ENCODE measurements around the gene MRPL46. TPM values are rescaled to one million over a fixed set of nuclear protein-coding genes. Genes with fewer than 3 reads are reported as not detected.

Gene MRPL46
- total and polyA plus RNA-seq, 2 of the 13 experiments (the other 11 are each of a cell fraction or from before 2014, with no cell fraction given): 62.9 to 79.2 TPM

DNA sequence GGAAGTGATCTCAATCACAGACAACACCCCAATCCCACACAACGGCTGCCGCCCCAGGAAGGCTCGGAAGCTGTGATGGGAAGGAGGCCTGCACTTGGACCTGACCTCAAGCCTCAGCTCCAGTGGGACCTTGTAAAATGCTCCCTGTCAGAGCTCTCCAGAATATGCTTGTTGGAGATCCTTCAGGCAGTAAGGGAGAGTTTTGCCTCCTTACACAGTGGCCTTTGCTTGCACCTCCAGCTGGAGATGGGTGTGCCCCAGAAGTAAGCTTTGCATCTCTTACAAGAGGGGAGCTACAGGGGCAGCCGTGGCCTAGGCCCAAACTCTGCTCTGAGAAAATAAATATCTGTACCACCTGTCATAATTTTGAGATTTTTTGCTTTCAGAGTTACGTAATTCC, 10.7 kb upstream of the MRPL46 start:
- ATAC-seq (no peak), DNase-seq (ENCODE audit: low spot score) (no peak), FAIRE-seq (no peak)
- H3K9me3 ChIP-seq (ENCODE audit: low read length): no peaks in the 10 kb centered on the region
- intact Hi-C loops (cut with micrococcal nuclease; ENCODE audit: unreplicated experiment): no loop called here
- H3K9ac ChIP-seq (ENCODE audit: insufficient read depth, low read depth, low read length): no peak overlapping the region
- H4K20me1 ChIP-seq (ENCODE audit: insufficient read depth, low read length): no peaks in the 10 kb centered on the region
- TF ChIP-seq ZNF260 (CRISPR knock-in tag; IDR thresholded peaks at IDR 0.05; ENCODE audit: borderline replicate concordance, low read depth) (no peak), CEBPB (IDR thresholded peaks at IDR 0.05; ENCODE audit: borderline replicate concordance, low read depth, low read length) (0 out of 2 replicates have a peak, but pooled peaks have one; percentile 19), MIER3 (CRISPR knock-in tag; IDR thresholded peaks at IDR 0.05; ENCODE audit: borderline replicate concordance) (no peak)
- peaks cover 7 to 24% of the 10 kb centered on the region in 2 experiments for H3K36me3 ChIP-seq (replicated peaks in 1 of 2; ENCODE audit: control insufficient read depth in 1 of 2, insufficient read depth in 2 of 2, low read length in 2 of 2)
- CTCF ChIA-PET (ENCODE audit: low intra/inter-chr PET ratio, low total read pairs): no interaction called here
- WGBS (ENCODE audit: low lambda C conversion rate): 97% methylated on average over 3 of the region's 5 CpGs
- no peaks in the 10 kb centered on the region for H3K79me2 ChIP-seq (ENCODE audit: insufficient read depth, low read length)
- no peak overlapping the region for H3K4me2 ChIP-seq (ENCODE audit: low read depth, low read length)
- H3K27me3 ChIP-seq (ENCODE audit: control insufficient read depth in 1 of 2, insufficient read depth in 2 of 2, low read length in 2 of 2): no peaks in the 10 kb centered on the region
- no peak overlapping the region for H2AFZ ChIP-seq (ENCODE audit: low read length)
- in situ Hi-C loops (cut with HindIII; ENCODE audit: extremely low pct_ligation_motif_present, low pct_unique_long_range_greater_than_20kb): loop anchor here (10.0 kb wide), 1 partner anchor 357 kb away; no protein-coding TSS in a partner anchor
- H3K27ac ChIP-seq (ENCODE audit: extremely low read length, insufficient read depth, low read length): no peak overlapping the region
- no peaks in the 10 kb centered on the region for H3K4me1 ChIP-seq (ENCODE audit: insufficient read depth, low read length)
- no TSS peak for BruUV-seq (replicated peaks)
- POLR2A ChIA-PET: interaction anchor here (4.1 kb wide), 1 partner anchor 11 kb away, joined by 16 read pairs; the partner anchor contains the start of genes MRPL46 and MRPS11
- H3K4me3 ChIP-seq (replicated peaks in 1 of 3; ENCODE audit: insufficient read depth in 1 of 3, low read depth in 2 of 3, low read length in 3 of 3): no peak overlapping the region

DNA sequence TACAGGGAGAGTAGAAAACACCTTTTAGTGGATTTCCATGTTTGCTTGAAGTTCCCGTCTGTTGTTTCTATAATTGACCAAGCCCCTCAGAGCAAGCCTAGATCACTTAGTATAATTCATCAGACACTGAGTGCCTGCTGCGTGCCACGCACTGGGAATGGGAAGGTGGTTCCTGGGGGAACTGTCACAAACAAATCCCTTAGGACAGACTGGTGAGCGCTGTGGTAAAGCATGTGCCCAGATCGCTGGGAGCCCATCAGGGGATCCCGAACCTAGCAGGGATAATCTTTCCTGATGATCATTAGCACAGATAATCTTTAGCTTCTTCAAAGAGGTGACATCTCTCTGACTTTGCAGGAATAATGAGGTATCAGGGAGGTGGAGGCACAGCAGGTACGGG, 9.9 kb upstream of the MRPL46 start:
- Histone ChIP-seq H3K4me2 (ENCODE audit: low read depth, low read length) (no peak overlapping the region), H3K79me2 (ENCODE audit: insufficient read depth, low read length) (no peaks in the 10 kb centered on the region), H4K20me1 (ENCODE audit: insufficient read depth, low read length) (no peaks in the 10 kb centered on the region), H3K9me3 (ENCODE audit: low read length) (no peaks in the 10 kb centered on the region), H2AFZ (ENCODE audit: low read length) (no peak overlapping the region), H3K27me3 (ENCODE audit: control insufficient read depth in 1 of 2, insufficient read depth in 2 of 2, low read length in 2 of 2) (no peaks in the 10 kb centered on the region), H3K9ac (ENCODE audit: insufficient read depth, low read depth, low read length) (no peak overlapping the region), H3K27ac (ENCODE audit: extremely low read length, insufficient read depth, low read length) (no peak overlapping the region), H3K4me1 (ENCODE audit: insufficient read depth, low read length) (no peaks in the 10 kb centered on the region), H3K4me3 (replicated peaks in 1 of 3; ENCODE audit: insufficient read depth in 1 of 3, low read depth in 2 of 3, low read length in 3 of 3) (no peak overlapping the region), H3K36me3 (replicated peaks in 1 of 2; ENCODE audit: control insufficient read depth in 1 of 2, insufficient read depth in 2 of 2, low read length in 2 of 2) (peaks cover 8 to 32% of the 10 kb centered on the region in 2 experiments)
- WGBS (ENCODE audit: low lambda C conversion rate): 97% methylated on average over 7 of the region's 7 CpGs
- DNase-seq (ENCODE audit: low spot score): no peak
- CTCF ChIA-PET (ENCODE audit: low intra/inter-chr PET ratio, low total read pairs): interaction anchor here (1.1 kb wide), 1 partner anchor 138 kb away, joined by 3 read pairs; no protein-coding TSS in a partner anchor
- no TSS peak for BruUV-seq (replicated peaks)
- TF ChIP-seq NR2F1 (CRISPR knock-in tag; IDR thresholded peaks at IDR 0.05): no peak
- TF ChIP-seq POLR2AphosphoS2 (IDR thresholded peaks at IDR 0.05; ENCODE audit: low read depth, low read length): no peak
- no peak for TF ChIP-seq PRDM10 (CRISPR knock-in tag; IDR thresholded peaks at IDR 0.05; ENCODE audit: low read depth)
- no peak for TF ChIP-seq RBM22 (optimal IDR thresholded peaks at IDR 0.05; ENCODE audit: low read length)
- no peak for TF ChIP-seq LCORL (IDR thresholded peaks at IDR 0.05)
- TF ChIP-seq LCORL (CRISPR knock-in tag; IDR thresholded peaks at IDR 0.05): no peak
- TF ChIP-seq MED1 (CRISPR knock-in tag; IDR thresholded peaks at IDR 0.05): no peak
- TF ChIP-seq AHR (CRISPR knock-in tag; IDR thresholded peaks at IDR 0.05): no peak
- TF ChIP-seq MTF1 (CRISPR knock-in tag; IDR thresholded peaks at IDR 0.05): no peak
- no peak for TF ChIP-seq MATR3 (CRISPR knock-in tag; IDR thresholded peaks at IDR 0.05)
- no peak for TF ChIP-seq CBX1 (IDR thresholded peaks at IDR 0.05; ENCODE audit: low read depth)
- no peak for TF ChIP-seq GZF1 (CRISPR knock-in tag; IDR thresholded peaks at IDR 0.05)
- intact Hi-C loops (cut with micrococcal nuclease; ENCODE audit: unreplicated experiment) (no loop called here), in situ Hi-C loops (cut with HindIII; ENCODE audit: extremely low pct_ligation_motif_present, low pct_unique_long_range_greater_than_20kb) (loop anchor here (10.0 kb wide), 1 partner anchor 358 kb away; no protein-coding TSS in a partner anchor)
- ATAC-seq: no peak
- POLR2A ChIA-PET: interaction anchor here (4.1 kb wide), 1 partner anchor 10 kb away, joined by 16 read pairs; the partner anchor contains the start of genes MRPL46 and MRPS11
- FAIRE-seq: no peak
